MCF 10A (cell line): ENCODE results near the gene FSTL3. TPM values are rescaled to one million over a fixed set of nuclear protein-coding genes. Genes with fewer than 3 reads are reported as not detected.

Experiments
- BruUV-seq: library from RNA; stranded (reverse); fragments of 400-500 nt; replicated peaks from 2 replicates; lab custom pipeline; 2021; lab: Mats Ljungman, UMichigan
- CTCF ChIA-PET: fragments of 300-600 bp; sonication (Branson Sonifier 250); formaldehyde crosslinking; extraction: SDS; loops from one replicate; lab custom pipeline; 2021; ENCODE audit warnings: antibody characterized with exemption, inconsistent platforms; lab: Yijun Ruan, JAX
- POLR2A ChIA-PET: fragments of 300-600, 350-650 bp; sonication (Branson Sonifier 250); formaldehyde crosslinking; extraction: SDS; loops from one replicate; lab custom pipeline; 2020; ENCODE audit warnings: antibody characterized with exemption, inconsistent platforms; lab: Yijun Ruan, JAX
- DNase-seq: peaks from one replicate; pipeline ENCODE4 v3.0.0-alpha.2; 2018; ENCODE audit not compliant: unreplicated experiment
- H3K27ac Mint-ChIP-seq: one replicate; pipeline ENCODE4 v1.8.0; 2022; ENCODE audit warnings: mild to moderate bottlenecking, low read depth, mixed read lengths; ENCODE audit not compliant: unreplicated experiment
- H3K27me3 Mint-ChIP-seq: one replicate; pipeline ENCODE4 v1.8.0; 2022; ENCODE audit warnings: mixed read lengths; ENCODE audit not compliant: insufficient read depth, unreplicated experiment
- H3K36me3 Mint-ChIP-seq: one replicate; pipeline ENCODE4 v1.8.0; 2022; ENCODE audit warnings: mild to moderate bottlenecking, moderate library complexity, mixed read lengths; ENCODE audit not compliant: insufficient read depth, unreplicated experiment
- H3K4me1 Mint-ChIP-seq: one replicate; pipeline ENCODE4 v1.8.0; 2022; ENCODE audit warnings: mixed read lengths; ENCODE audit not compliant: insufficient read depth, unreplicated experiment
- H3K4me3 Mint-ChIP-seq: one replicate; pipeline ENCODE4 v1.8.0; 2022; ENCODE audit warnings: mild to moderate bottlenecking, moderate library complexity, mixed read lengths; ENCODE audit not compliant: unreplicated experiment
- H3K9me3 Mint-ChIP-seq: one replicate; pipeline ENCODE4 v1.8.0; 2022; ENCODE audit warnings: mixed read lengths; ENCODE audit not compliant: unreplicated experiment
- intact Hi-C: fragments of 100-400 bp; cut with micrococcal nuclease; formaldehyde crosslinking; loops from 2 replicates; pipeline ENCODE4 v1.14.1; 2022
- total RNA-seq: library from RNA; stranded (reverse); gene quantifications from 2 replicates; pipeline ENCODE4 v1.2.3, GENCODE V29; 2022
- TF ChIP-seq, protein P1 (sequence below): fragments of 200-600 bp; IDR thresholded peaks from one replicate; pipeline ENCODE4 v1.8.0; 2022; ENCODE audit warnings: antibody characterized with exemption, mild to moderate bottlenecking; ENCODE audit not compliant: unreplicated experiment

FSTL3 gene
- total RNA-seq, 1 experiment from 2014 or later: 183 TPM

DNA sequence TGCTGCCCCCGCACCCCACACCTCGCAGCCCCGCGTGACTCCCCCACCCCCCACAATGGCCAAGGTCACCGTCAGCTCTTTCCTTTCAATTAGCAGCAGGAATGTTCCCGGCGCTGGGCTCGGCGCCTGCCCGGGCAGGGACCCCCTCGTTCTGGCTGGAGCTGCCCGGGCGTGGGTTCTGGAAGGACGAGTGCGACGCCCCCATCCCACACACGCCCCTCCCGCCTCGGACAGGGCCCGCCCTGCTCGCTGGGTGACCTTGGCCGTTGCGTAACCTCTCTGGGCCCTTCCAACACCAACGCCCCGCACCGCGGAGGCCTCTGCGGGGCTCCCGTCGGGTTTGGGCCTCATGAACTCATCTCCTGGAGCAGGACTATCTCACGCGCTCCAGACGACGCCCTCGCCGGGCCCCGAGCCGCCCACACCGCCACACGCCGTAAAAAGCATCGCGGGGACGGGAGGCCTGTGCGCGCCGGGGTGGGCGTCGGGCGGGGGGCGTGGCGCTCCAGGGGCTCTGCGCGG lies 42.9 kb downstream of the FSTL3 start:
- POLR2A ChIA-PET: no interaction called here
- Mint-ChIP-seq H3K4me3 (no peak overlapping the region), H3K27ac (no peak overlapping the region), H3K9me3 (peaks cover 9% of the 10 kb centered on the region), H3K4me1 (no peaks in the 10 kb centered on the region), H3K36me3 (no peaks in the 10 kb centered on the region), H3K27me3 (no peaks in the 10 kb centered on the region)
- intact Hi-C loops: no loop called here
- TF ChIP-seq, protein P1, sequence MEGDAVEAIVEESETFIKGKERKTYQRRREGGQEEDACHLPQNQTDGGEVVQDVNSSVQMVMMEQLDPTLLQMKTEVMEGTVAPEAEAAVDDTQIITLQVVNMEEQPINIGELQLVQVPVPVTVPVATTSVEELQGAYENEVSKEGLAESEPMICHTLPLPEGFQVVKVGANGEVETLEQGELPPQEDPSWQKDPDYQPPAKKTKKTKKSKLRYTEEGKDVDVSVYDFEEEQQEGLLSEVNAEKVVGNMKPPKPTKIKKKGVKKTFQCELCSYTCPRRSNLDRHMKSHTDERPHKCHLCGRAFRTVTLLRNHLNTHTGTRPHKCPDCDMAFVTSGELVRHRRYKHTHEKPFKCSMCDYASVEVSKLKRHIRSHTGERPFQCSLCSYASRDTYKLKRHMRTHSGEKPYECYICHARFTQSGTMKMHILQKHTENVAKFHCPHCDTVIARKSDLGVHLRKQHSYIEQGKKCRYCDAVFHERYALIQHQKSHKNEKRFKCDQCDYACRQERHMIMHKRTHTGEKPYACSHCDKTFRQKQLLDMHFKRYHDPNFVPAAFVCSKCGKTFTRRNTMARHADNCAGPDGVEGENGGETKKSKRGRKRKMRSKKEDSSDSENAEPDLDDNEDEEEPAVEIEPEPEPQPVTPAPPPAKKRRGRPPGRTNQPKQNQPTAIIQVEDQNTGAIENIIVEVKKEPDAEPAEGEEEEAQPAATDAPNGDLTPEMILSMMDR: no peak
- no TSS peak for BruUV-seq
- DNase-seq: no peak
- CTCF ChIA-PET: no interaction called here

DNA sequence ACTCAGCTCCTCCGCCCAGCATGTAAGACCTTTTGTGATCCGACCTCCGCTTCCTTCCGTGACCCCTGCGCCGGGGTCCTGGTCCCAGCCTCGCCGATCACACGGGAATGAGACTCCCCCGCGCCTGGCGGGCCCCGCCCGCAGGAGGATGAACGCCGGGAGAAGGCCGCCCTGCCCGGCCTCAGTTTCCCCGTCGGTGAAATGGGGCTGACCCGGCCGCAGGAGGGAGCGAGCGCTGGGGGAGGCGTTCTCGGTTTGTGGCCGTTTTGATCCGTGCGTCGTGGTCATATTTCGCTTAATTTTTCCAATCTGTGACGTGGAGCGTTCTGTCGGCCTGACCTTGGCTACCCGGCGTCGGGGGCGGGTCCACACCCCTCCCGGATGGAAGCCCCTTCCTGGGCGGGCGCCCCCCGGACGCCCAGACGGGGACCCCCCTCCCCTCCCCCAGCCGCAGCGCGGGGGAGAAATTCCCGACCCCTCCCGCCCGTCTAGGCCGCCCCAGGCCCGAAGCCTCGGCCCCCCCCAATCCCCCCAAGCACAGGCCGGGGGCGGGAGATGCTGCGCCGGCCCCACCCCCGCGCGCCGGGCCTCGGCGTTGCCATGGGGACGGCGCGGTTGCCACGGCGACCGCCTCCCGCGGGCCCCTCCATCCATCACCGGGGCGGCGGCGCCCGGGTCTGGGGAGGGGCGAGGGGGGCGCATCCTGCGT lies 43.6 kb downstream of the FSTL3 start:
- Mint-ChIP-seq H3K4me1 (no peaks in the 10 kb centered on the region), H3K27me3 (no peaks in the 10 kb centered on the region), H3K4me3 (no peak overlapping the region), H3K36me3 (no peaks in the 10 kb centered on the region), H3K9me3 (peaks cover 9% of the 10 kb centered on the region), H3K27ac (no peak overlapping the region)
- TF ChIP-seq, protein P1: no peak
- no TSS peak for BruUV-seq
- ChIA-PET CTCF (no interaction called here), POLR2A (no interaction called here)
- no peak for DNase-seq
- intact Hi-C loops: no loop called here

DNA sequence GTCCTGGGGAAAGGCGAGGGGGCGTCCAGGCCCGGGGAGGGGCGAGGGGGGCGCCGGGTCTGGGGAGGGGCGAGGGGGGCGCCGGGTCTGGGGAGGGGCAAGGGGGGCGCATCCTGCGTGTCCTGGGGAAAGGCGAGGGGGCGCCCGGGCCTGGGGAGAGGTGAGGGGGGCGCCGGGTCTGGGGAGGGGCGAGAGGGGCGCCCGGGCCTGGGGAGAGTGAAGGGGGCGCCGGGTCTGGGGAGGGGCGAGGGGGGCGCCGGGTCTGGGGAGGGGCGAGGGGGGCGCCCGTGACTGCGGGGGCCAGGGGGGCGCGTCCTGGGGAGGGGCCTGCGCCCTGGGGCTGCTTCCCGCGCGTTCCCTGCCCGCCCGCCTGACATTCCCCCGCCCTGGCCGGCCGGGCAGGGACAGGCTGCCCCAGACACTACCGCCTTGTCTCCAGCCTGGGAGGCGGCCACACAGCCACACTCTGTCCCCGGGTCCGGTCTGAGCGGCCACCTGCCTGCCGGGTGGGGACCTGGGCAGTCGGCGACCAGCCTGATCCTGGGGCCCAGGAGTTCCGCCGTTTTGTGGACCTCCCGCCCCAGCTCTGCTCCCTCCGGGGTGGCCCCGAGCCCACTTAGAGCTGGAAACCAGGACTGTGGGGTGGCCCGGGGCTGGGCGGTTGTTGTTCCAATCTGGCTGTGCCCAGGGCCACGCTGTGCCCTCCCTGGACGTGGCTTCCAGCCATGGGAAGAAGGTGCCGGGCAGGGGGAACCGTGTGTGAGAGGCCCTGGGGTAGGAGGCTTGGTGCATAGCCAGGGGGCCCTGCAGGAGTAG lies 44.4 kb downstream of the FSTL3 start:
- H3K27me3 Mint-ChIP-seq: no peaks in the 10 kb centered on the region
- no peak for DNase-seq
- peaks cover 4% of the 10 kb centered on the region for H3K9me3 Mint-ChIP-seq
- POLR2A ChIA-PET: no interaction called here
- H3K27ac Mint-ChIP-seq: no peak overlapping the region
- intact Hi-C loops: no loop called here
- no peaks in the 10 kb centered on the region for H3K4me1 Mint-ChIP-seq
- CTCF ChIA-PET: no interaction called here
- TF ChIP-seq, protein P1: no peak
- no peaks in the 10 kb centered on the region for H3K36me3 Mint-ChIP-seq
- H3K4me3 Mint-ChIP-seq: no peak overlapping the region
- BruUV-seq: no TSS peak

DNA sequence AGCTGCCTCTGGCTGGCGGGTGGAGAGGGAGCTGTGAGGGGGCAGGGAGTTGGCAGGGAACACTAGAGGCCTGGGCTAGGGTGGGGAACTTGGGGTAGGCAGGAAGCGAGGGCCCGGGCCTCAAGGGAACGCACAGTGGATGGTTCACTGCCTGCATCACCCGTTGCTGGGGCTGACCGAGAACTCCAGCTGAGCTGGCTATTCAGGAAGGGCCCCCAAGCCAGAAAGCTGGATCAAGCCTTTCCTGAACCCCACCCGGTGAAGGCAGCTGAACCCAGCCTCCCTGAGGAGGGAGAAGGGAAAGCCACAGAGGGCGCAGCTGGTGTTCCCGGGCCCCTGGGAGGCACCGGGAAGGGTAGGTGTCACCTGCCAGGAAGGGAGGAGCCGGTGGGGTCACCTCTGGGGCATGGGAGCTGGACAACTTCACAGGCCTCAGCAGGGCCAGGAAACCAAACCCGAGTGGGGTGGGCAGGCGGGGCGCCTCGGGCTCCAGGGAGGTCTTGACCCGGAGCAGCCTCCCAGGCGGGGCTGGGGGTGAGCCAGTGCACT lies 46.4 kb downstream of the FSTL3 start:
- Mint-ChIP-seq H3K9me3 (no peaks in the 10 kb centered on the region), H3K36me3 (no peaks in the 10 kb centered on the region), H3K27me3 (no peaks in the 10 kb centered on the region), H3K4me1 (no peaks in the 10 kb centered on the region), H3K4me3 (no peak overlapping the region), H3K27ac (no peak overlapping the region)
- CTCF ChIA-PET: interaction anchor here (0.7 kb wide), 1 partner anchor 97 kb away, joined by 3 read pairs; no protein-coding TSS in a partner anchor
- intact Hi-C loops: no loop called here
- TF ChIP-seq, protein P1: no peak
- POLR2A ChIA-PET: interaction anchor here (0.9 to 1.0 kb wide), 2 partner anchors 15 to 29 kb away, joined by 3 read pairs; no protein-coding TSS in a partner anchor
- no TSS peak for BruUV-seq
- DNase-seq: no peak
